ENCODE results near the gene FBXL20. TPM values are rescaled to one million over a fixed set of nuclear protein-coding genes. Genes with fewer than 3 reads are reported as not detected.

The FBXL20 gene
- total and polyA plus RNA-seq, 9 of the 15 experiments (the other 6 are each of a cell fraction or from before 2014, with no cell fraction given): 1.8 to 15.1 (median 5.6) TPM

DNA sequence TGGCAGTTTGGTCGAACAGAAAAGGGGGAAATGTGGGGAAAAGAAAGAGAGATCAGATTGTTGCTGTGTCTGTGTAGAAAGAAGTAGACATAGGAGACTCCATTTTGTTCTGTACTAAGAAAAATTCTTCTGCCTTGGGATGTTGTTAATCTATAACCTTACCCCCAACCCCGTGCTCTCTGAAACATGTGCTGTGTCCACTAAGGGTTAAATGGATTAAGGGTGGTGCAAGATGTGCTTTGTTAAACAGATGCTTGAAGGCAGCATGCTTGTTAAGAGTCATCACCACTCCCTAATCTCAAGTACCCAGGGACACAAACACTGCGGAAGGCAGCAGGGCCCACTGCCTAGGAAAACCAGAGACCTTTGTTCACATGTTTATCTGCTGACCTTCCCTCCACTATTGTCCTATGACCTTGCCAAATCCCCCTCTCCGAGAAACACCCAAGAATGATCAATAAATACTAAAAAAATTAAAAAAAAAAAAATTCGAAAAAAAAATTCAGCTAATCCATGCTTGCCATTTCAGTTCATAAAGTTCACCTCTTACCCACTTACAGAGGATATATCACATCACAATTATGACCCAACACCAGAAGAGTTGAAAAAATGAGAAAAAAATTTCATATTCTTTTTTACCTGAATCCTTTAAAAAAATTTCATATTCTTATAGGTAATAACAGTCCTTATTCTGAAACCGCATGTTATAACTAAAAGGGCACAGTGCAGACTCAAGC, 67.2 kb downstream of the FBXL20 start (continued):
- TF ChIP-seq, protein P1, sequence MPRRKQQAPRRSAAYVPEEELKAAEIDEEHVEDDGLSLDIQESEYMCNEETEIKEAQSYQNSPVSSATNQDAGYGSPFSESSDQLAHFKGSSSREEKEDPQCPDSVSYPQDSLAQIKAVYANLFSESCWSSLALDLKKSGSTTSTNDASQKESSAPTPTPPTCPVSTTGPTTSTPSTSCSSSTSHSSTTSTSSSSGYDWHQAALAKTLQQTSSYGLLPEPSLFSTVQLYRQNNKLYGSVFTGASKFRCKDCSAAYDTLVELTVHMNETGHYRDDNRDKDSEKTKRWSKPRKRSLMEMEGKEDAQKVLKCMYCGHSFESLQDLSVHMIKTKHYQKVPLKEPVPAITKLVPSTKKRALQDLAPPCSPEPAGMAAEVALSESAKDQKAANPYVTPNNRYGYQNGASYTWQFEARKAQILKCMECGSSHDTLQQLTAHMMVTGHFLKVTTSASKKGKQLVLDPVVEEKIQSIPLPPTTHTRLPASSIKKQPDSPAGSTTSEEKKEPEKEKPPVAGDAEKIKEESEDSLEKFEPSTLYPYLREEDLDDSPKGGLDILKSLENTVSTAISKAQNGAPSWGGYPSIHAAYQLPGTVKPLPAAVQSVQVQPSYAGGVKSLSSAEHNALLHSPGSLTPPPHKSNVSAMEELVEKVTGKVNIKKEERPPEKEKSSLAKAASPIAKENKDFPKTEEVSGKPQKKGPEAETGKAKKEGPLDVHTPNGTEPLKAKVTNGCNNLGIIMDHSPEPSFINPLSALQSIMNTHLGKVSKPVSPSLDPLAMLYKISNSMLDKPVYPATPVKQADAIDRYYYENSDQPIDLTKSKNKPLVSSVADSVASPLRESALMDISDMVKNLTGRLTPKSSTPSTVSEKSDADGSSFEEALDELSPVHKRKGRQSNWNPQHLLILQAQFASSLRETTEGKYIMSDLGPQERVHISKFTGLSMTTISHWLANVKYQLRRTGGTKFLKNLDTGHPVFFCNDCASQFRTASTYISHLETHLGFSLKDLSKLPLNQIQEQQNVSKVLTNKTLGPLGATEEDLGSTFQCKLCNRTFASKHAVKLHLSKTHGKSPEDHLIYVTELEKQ (CRISPR knock-in tag; IDR thresholded peaks at IDR 0.05): peak; percentile 86
- TF ChIP-seq IFI16 (CRISPR knock-in tag; IDR thresholded peaks at IDR 0.05): peak; percentile 81
- TF ChIP-seq ESRRA (IDR thresholded peaks at IDR 0.05; ENCODE audit: borderline replicate concordance, low read depth): peak; percentile 63
- peak; percentile 88 for TF ChIP-seq NFRKB (IDR thresholded peaks at IDR 0.05; ENCODE audit: low read depth)
- TF ChIP-seq SNIP1 (IDR thresholded peaks at IDR 0.05; ENCODE audit: low read depth): 0 out of 2 replicates have a peak, but pooled peaks have one; percentile 26
- peak; percentile 95 for TF ChIP-seq CBFA2T3 (IDR thresholded peaks at IDR 0.05)
- peak; percentile 76 for TF ChIP-seq GTF2A2 (tag; IDR thresholded peaks at IDR 0.05)
- TF ChIP-seq OTX1 (CRISPR knock-in tag; IDR thresholded peaks at IDR 0.05): peak; percentile 89
- TF ChIP-seq, protein P2, sequence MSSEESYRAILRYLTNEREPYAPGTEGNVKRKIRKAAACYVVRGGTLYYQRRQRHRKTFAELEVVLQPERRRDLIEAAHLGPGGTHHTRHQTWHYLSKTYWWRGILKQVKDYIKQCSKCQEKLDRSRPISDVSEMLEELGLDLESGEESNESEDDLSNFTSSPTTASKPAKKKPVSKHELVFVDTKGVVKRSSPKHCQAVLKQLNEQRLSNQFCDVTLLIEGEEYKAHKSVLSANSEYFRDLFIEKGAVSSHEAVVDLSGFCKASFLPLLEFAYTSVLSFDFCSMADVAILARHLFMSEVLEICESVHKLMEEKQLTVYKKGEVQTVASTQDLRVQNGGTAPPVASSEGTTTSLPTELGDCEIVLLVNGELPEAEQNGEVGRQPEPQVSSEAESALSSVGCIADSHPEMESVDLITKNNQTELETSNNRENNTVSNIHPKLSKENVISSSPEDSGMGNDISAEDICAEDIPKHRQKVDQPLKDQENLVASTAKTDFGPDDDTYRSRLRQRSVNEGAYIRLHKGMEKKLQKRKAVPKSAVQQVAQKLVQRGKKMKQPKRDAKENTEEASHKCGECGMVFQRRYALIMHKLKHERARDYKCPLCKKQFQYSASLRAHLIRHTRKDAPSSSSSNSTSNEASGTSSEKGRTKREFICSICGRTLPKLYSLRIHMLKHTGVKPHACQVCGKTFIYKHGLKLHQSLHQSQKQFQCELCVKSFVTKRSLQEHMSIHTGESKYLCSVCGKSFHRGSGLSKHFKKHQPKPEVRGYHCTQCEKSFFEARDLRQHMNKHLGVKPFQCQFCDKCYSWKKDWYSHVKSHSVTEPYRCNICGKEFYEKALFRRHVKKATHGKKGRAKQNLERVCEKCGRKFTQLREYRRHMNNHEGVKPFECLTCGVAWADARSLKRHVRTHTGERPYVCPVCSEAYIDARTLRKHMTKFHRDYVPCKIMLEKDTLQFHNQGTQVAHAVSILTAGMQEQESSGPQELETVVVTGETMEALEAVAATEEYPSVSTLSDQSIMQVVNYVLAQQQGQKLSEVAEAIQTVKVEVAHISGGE (CRISPR knock-in tag; IDR thresholded peaks at IDR 0.05): peak in 1 of 3 experiments; percentile 62; a peak in 2 of 6 replicates
- TF ChIP-seq ZNF41 (CRISPR knock-in tag; conservative IDR thresholded peaks at IDR 0.05): peak; percentile 89
- peak; percentile 83 for TF ChIP-seq ZNF239 (CRISPR knock-in tag; IDR thresholded peaks at IDR 0.05)
- TF ChIP-seq SMAD4 (CRISPR knock-in tag; conservative IDR thresholded peaks at IDR 0.05): peak; percentile 98
- TF ChIP-seq, protein P3, sequence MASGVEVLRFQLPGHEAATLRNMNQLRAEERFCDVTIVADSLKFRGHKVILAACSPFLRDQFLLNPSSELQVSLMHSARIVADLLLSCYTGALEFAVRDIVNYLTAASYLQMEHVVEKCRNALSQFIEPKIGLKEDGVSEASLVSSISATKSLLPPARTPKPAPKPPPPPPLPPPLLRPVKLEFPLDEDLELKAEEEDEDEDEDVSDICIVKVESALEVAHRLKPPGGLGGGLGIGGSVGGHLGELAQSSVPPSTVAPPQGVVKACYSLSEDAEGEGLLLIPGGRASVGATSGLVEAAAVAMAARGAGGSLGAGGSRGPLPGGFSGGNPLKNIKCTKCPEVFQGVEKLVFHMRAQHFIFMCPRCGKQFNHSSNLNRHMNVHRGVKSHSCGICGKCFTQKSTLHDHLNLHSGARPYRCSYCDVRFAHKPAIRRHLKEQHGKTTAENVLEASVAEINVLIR (CRISPR knock-in tag; IDR thresholded peaks at IDR 0.05): peak; percentile 67
